ENCODE results near the gene DNMT1. TPM values are rescaled to one million over a fixed set of nuclear protein-coding genes. Genes with fewer than 3 reads are reported as not detected.
A peak's percentile ranks its signal among the peaks of the same experiment; 100 is the strongest.

The DNMT1 gene
- polyA plus RNA-seq, 1 of the 3 experiments (the other 2 are of a cell fraction) = 58.3 TPM

DNA sequence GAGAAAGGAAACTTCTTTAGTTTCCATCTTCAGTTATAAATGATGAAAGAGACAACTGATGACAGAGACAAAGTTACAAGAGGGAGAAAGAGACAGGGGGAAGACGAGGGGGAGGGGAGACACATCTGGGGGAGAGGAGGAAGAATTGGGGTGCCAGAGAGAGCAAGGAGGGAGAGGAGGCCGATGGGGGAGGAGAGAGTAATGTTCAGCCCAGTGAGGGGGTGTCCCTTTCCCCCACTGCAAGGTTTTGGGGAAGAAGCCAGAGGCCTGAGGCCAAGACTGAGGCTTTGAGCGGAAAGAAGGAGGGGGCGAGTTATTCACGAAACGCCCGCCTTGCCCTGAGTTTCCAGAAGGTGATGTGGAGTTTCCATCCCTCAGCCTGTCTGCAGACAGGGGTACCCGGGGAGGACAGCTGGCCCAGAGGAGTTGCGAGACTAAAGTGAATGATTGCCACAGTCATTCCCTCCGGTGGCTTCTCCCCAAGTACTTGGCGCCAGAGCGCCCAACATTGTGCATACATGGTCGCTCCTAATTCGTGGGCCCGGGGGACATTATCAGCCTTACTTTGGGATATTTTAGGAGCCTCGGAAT is 89.1 kb downstream of the DNMT1 start:
- ChIA-PET CTCF (interaction anchor here (1.0 to 5.6 kb wide), 3 partner anchors 9 to 144 kb away, joined by 6 to 58 read pairs (median 13); partner anchors contain the start of gene EIF3G), POLR2A (interaction anchor here (1.0 to 4.2 kb wide), 5 partner anchors 9 to 34 kb away, joined by 3 to 35 read pairs (median 5); partner anchors contain the start of gene EIF3G)
- Histone ChIP-seq H3K27me3 (ENCODE audit: insufficient read depth) (no peaks in the 10 kb centered on the region), H3K4me2 (no peak overlapping the region), H3K4me3 (ENCODE audit: low read depth in 2 of 2, low read length in 1 of 2) (no peak overlapping the region), H4K20me1 (ENCODE audit: insufficient read depth) (no peaks in the 10 kb centered on the region), H3K9me2 (no peaks in the 10 kb centered on the region), H3K27ac (ENCODE audit: low read depth in 2 of 2, low read length in 1 of 2) (peak overlapping the region in 1 of 2 experiments; percentile 8; a peak in 1 of 4 replicates), H3K9ac (no peak overlapping the region), H3K4me1 (ENCODE audit: control insufficient read depth in 1 of 2, insufficient read depth in 2 of 2, low read depth in 1 of 2, low read length in 1 of 2) (peaks cover 0 to 24% of the 10 kb centered on the region in 2 experiments; a peak in 1 of 4 replicates), H3K79me2 (ENCODE audit: insufficient read depth) (peaks cover 31% of the 10 kb centered on the region), H3K36me3 (replicated peaks in 1 of 2; ENCODE audit: control insufficient read depth in 1 of 2, insufficient read depth in 2 of 2, low read length in 1 of 2) (peaks cover 23 to 29% of the 10 kb centered on the region in 2 experiments), H3K9me3 (no peaks in the 10 kb centered on the region), H3F3A (replicated peaks; ENCODE audit: insufficient read depth) (no peaks in the 10 kb centered on the region), H2AFZ (ENCODE audit: low read depth) (0 out of 2 replicates have a peak overlapping the region, but pooled peaks have one; percentile 60)
- no peak for DNase-seq
- whole genome bisulfite sequencing (ENCODE audit: low lambda C conversion rate) = 58% methylated on average over 12 of the region's 16 CpGs
- TF ChIP-seq TAF1 (IDR thresholded peaks at IDR 0.05; ENCODE audit: borderline replicate concordance, low read depth, low read length) (no peak), GABPA (IDR thresholded peaks at IDR 0.05; ENCODE audit: low read depth) (no peak), CHD2 (IDR thresholded peaks at IDR 0.05; ENCODE audit: low read length, partially characterized antibody) (no peak)

DNA sequence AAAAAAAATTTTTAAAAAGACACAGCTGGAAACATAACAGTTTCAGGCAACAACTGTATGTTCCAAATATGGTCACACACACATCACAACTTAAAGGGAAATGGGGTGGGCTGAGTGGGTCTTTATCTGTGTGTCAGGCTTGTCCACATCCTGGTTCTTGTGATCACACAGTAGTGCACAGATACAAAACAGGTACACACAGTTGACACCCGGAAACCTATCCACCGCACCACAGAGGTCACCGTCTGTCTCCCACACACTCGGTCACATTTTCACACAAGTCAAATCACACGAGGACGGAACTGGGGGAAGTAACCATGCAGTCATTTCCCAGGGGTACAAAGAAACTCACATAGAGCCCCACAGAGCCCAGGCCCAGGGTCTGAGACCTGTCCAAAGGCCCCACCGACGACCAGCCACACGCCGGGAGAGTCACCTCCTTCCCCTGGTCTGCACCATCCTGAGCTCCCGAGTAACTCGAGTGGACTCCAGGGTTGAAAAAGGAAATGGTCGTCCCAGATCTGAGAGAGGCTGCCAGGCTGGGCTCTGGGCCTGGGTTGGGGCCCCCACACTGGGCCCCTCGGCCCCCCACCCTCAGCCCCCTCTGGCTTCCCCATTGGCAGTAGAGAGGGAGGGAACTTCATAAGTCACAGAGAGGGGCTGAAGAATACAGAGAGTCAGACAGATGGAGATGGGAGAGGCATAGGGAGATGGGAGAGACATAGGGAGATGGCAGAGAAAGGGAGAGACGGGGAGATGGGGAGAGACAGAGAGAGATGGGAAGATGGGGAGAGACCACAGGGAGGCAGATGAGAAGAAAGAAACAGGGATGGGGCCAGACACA is 89.9 kb downstream of the DNMT1 start:
- H2AFZ ChIP-seq (ENCODE audit: low read depth) = no peak overlapping the region
- no peaks in the 10 kb centered on the region for H3F3A ChIP-seq (replicated peaks; ENCODE audit: insufficient read depth)
- no peak for TF ChIP-seq FOXJ3 (CRISPR knock-in tag; IDR thresholded peaks at IDR 0.05)
- TF ChIP-seq MXI1 (IDR thresholded peaks at IDR 0.05; ENCODE audit: low read depth, low read length) = no peak
- no peak for TF ChIP-seq EZH2phosphoT487 (IDR thresholded peaks at IDR 0.05; ENCODE audit: borderline replicate concordance, low read depth)
- H3K27me3 ChIP-seq (ENCODE audit: insufficient read depth) = no peaks in the 10 kb centered on the region
- H3K9ac ChIP-seq = no peak overlapping the region
- H3K79me2 ChIP-seq (ENCODE audit: insufficient read depth) = peaks cover 31% of the 10 kb centered on the region
- no peaks in the 10 kb centered on the region for H3K9me2 ChIP-seq
- H3K27ac ChIP-seq (ENCODE audit: low read depth in 2 of 2, low read length in 1 of 2) = peak overlapping the region in 1 of 2 experiments; percentile 4; a peak in 1 of 4 replicates
- H4K20me1 ChIP-seq (ENCODE audit: insufficient read depth) = no peaks in the 10 kb centered on the region
- no peak for DNase-seq
- WGBS (ENCODE audit: low lambda C conversion rate) = 82% methylated on average over 15 of the region's 15 CpGs
- no peak overlapping the region for H3K4me3 ChIP-seq (ENCODE audit: low read depth in 2 of 2, low read length in 1 of 2)
- ChIA-PET CTCF (interaction anchor here (1.0 to 5.6 kb wide), 6 partner anchors 14 to 174 kb away, joined by 3 to 58 read pairs (median 4); partner anchors contain the start of gene EIF3G), POLR2A (interaction anchor here (1.3 to 1.4 kb wide), 2 partner anchors 9 to 10 kb away, joined by 4 to 6 read pairs; no protein-coding TSS in a partner anchor)
- H3K36me3 ChIP-seq (replicated peaks in 1 of 2; ENCODE audit: control insufficient read depth in 1 of 2, insufficient read depth in 2 of 2, low read length in 1 of 2) = peaks cover 16 to 23% of the 10 kb centered on the region in 2 experiments
- no peaks in the 10 kb centered on the region for H3K9me3 ChIP-seq
- H3K4me1 ChIP-seq (ENCODE audit: control insufficient read depth in 1 of 2, insufficient read depth in 2 of 2, low read depth in 1 of 2, low read length in 1 of 2) = peaks cover 0 to 24% of the 10 kb centered on the region in 2 experiments; a peak in 1 of 4 replicates
- no peak overlapping the region for H3K4me2 ChIP-seq

DNA sequence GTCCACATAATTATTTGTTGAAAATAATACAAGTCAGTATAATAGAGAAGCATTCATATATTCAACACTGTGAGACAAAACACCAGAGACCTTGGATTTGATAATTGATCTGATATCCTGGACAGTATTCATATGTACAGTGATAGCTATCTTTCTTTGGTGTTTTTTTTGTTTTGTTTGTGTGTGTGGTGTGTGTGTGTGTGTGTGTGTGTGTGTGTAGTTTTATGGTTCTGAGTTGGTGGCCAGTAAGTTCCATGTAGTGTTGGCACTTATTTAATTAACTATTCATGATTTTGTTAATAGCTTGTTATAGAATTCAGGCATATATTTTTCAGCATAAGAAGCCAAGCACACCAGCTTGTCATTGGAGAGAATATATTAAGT is 90.6 kb downstream of the DNMT1 start:
- Histone ChIP-seq H3K9me3 (no peaks in the 10 kb centered on the region), H3K4me2 (no peak overlapping the region), H3K27ac (ENCODE audit: low read depth in 2 of 2, low read length in 1 of 2) (no peak overlapping the region), H3F3A (replicated peaks; ENCODE audit: insufficient read depth) (no peaks in the 10 kb centered on the region), H3K27me3 (ENCODE audit: insufficient read depth) (no peaks in the 10 kb centered on the region), H3K36me3 (replicated peaks in 1 of 2; ENCODE audit: control insufficient read depth in 1 of 2, insufficient read depth in 2 of 2, low read length in 1 of 2) (peaks cover 9 to 17% of the 10 kb centered on the region in 2 experiments), H3K79me2 (ENCODE audit: insufficient read depth) (peaks cover 30% of the 10 kb centered on the region), H2AFZ (ENCODE audit: low read depth) (no peak overlapping the region), H3K4me3 (ENCODE audit: low read depth in 2 of 2, low read length in 1 of 2) (no peak overlapping the region), H4K20me1 (ENCODE audit: insufficient read depth) (no peaks in the 10 kb centered on the region), H3K9me2 (no peaks in the 10 kb centered on the region), H3K4me1 (ENCODE audit: control insufficient read depth in 1 of 2, insufficient read depth in 2 of 2, low read depth in 1 of 2, low read length in 1 of 2) (peaks cover 0 to 24% of the 10 kb centered on the region in 2 experiments; a peak in 1 of 4 replicates), H3K9ac (no peak overlapping the region)
- CTCF ChIA-PET = interaction anchor here (1.0 to 3.2 kb wide), 5 partner anchors 16 to 174 kb away, joined by 3 to 13 read pairs (median 4); partner anchors contain the start of gene EIF3G
- no peak for DNase-seq
- POLR2A ChIA-PET = interaction anchor here (0.8 to 1.4 kb wide), 3 partner anchors 8 to 11 kb away, joined by 3 to 6 read pairs (median 4); no protein-coding TSS in a partner anchor
- TF ChIP-seq NFIC (IDR thresholded peaks at IDR 0.05; ENCODE audit: borderline replicate concordance) (no peak), RCOR1 (IDR thresholded peaks at IDR 0.05; ENCODE audit: low read length) (no peak), GATA2 (CRISPR knock-in tag; IDR thresholded peaks at IDR 0.05) (peak; percentile 77), TAF1 (IDR thresholded peaks at IDR 0.05; ENCODE audit: borderline replicate concordance, low read depth, low read length) (no peak), EP300 (IDR thresholded peaks at IDR 0.05; ENCODE audit: borderline replicate concordance in 1 of 2, low read depth in 1 of 2, low read length in 1 of 2) (peak in 1 of 2 experiments; percentile 32; a peak in 1 of 4 replicates)

All from SK-N-SH (cell line).